K562 (cell line): ENCODE measurements around the gene LRRC58. TPM values are rescaled to one million over a fixed set of nuclear protein-coding genes. Genes with fewer than 3 reads are reported as not detected.

Experiments used
- ATAC-seq: fragments of 200-7000 bp; cut with Tn5 transposase; 3 replicates; pipeline ENCODE4 v1.9.1; 2020; ENCODE audit warnings: moderate library complexity
- Bru-seq: library from RNA; stranded (reverse); fragments of 400-500 nt; gene quantifications from one replicate; lab custom pipeline; 2021; lab: Mats Ljungman, UMichigan
- BruChase-seq, 2 experiments: library from RNA; stranded (reverse); fragments of 400-500 nt; gene quantifications; one replicate each; lab custom pipeline; 2021; lab: Mats Ljungman, UMichigan
- BruUV-seq: library from RNA; stranded (reverse); fragments of 400-500 nt; replicated peaks from 2 replicates; lab custom pipeline; 2021; lab: Mats Ljungman, UMichigan
- CTCF ChIA-PET: fragments of 300-600 bp; formaldehyde crosslinking; extraction: SDS; loops from one replicate; lab custom pipeline; 2021; ENCODE audit warnings: low intra/inter-chr PET ratio; lab: Yijun Ruan, JAX
- POLR2A ChIA-PET: fragments of 300-600, 350-650 bp; sonication (Branson Sonifier 250); formaldehyde crosslinking; extraction: SDS; loops from one replicate; lab custom pipeline; 2021; ENCODE audit warnings: antibody characterized with exemption, inconsistent platforms; lab: Yijun Ruan, JAX
- DNase-seq, 4 experiments: peaks; one replicate each; pipeline versions ENCODE4 v3.0.0 to v3.0.0-alpha.2; 2011 to 2018; ENCODE audit warnings: low spot score in 3 of 4, mixed read lengths in 3 of 4; ENCODE audit errors: extremely low read depth in 1 of 4
- FAIRE-seq: peaks from 2 replicates; lab custom pipeline; 2011; peaks lifted over from hg19 to GRCh38; lab: Jason Lieb, UNC
- H2AFZ ChIP-seq: 2 replicates; pipeline ENCODE4 v1.6.0; 2011; ENCODE audit warnings: low read depth, low read length, control low read depth, inconsistent platforms
- H3K27ac ChIP-seq: fragments of 200-600 bp; 3 replicates; pipeline ENCODE4 v1.8.0; 2011; ENCODE audit warnings: low read depth, mild to moderate bottlenecking, control low read depth, inconsistent platforms, low read length, moderate library complexity, mixed read lengths; ENCODE audit errors: extremely low read depth
- H3K27me3 ChIP-seq, 2 experiments: fragments of 300-600 bp in 1 of 2; 2 replicates in 1 of 2; 3 replicates in 1 of 2; pipeline versions ENCODE4 v1.6.0 to v1.8.0; 2011; ENCODE audit warnings: inconsistent platforms in 2 of 2, low read length in 2 of 2, mild to moderate bottlenecking in 1 of 2, mixed read lengths in 1 of 2, moderate library complexity in 1 of 2; ENCODE audit not compliant: control insufficient read depth in 2 of 2, insufficient read depth in 2 of 2
- H3K36me3 ChIP-seq: fragments of 300-600 bp; 3 replicates; pipeline ENCODE4 v1.8.0; 2011; ENCODE audit warnings: mild to moderate bottlenecking, low read length, inconsistent platforms; ENCODE audit not compliant: control insufficient read depth, insufficient read depth
- H3K4me1 ChIP-seq, 2 experiments: fragments of 200-600 bp in 1 of 2; replicated peaks in 1 of 2; 2 replicates in 1 of 2; 3 replicates in 1 of 2; pipeline versions ENCODE4 v1.5.1 to v1.8.0; 2011; ENCODE audit warnings: inconsistent platforms in 2 of 2, low read length in 2 of 2, mild to moderate bottlenecking in 1 of 2, mixed read lengths in 1 of 2, moderate library complexity in 1 of 2; ENCODE audit not compliant: control insufficient read depth in 2 of 2, insufficient read depth in 2 of 2
- H3K4me2 ChIP-seq: 2 replicates; pipeline ENCODE4 v1.6.1; 2011; ENCODE audit warnings: low read length, control low read depth, inconsistent platforms, mixed read lengths; ENCODE audit not compliant: insufficient read depth
- H3K4me3 ChIP-seq: fragments of 200-600 bp; sonication (generic), shearing (Covaris generic); 2 replicates; pipeline ENCODE4 v1.5.1; 2016; ENCODE audit warnings: control low read depth, inconsistent platforms
- H3K79me2 ChIP-seq: fragments of 200-600 bp; 3 replicates; pipeline ENCODE4 v1.8.0; 2011; ENCODE audit warnings: low read length, inconsistent platforms; ENCODE audit not compliant: control insufficient read depth, insufficient read depth
- H3K9ac ChIP-seq, 2 experiments: 2 replicates each; pipeline versions ENCODE4 v1.6.0 to v1.6.1; 2011; ENCODE audit warnings: low read depth in 2 of 2, low read length in 2 of 2, control low read depth in 1 of 2, inconsistent platforms in 1 of 2, mild to moderate bottlenecking in 1 of 2, mixed read lengths in 1 of 2; ENCODE audit not compliant: insufficient read depth in 1 of 2
- H3K9me1 ChIP-seq: one replicate; pipeline ENCODE4 v1.6.0; 2011; ENCODE audit warnings: inconsistent platforms, mild to moderate bottlenecking, low read length, moderate library complexity; ENCODE audit not compliant: control insufficient read depth, insufficient read depth
- H3K9me3 ChIP-seq: replicated peaks from 2 replicates; pipeline ENCODE4 v1.5.1; 2011; ENCODE audit warnings: low read depth, low read length, inconsistent platforms; ENCODE audit not compliant: control insufficient read depth, insufficient read depth
- H4K20me1 ChIP-seq: replicated peaks from 2 replicates; pipeline ENCODE4 v1.6.1; 2011; ENCODE audit warnings: low read length, inconsistent platforms, mixed read lengths; ENCODE audit not compliant: control insufficient read depth, insufficient read depth
- ARID1B ChIP-seq: fragments of 450-650 bp; IDR thresholded peaks from 2 replicates; pipeline ENCODE4 v1.6.1; 2016; ENCODE audit warnings: antibody characterized with exemption, mild to moderate bottlenecking, inconsistent platforms
- BHLHE40 ChIP-seq: IDR thresholded peaks from 2 replicates; pipeline ENCODE4 v1.6.1; 2011; ENCODE audit warnings: low read length, improper control_type of control experiment
- BRD4 ChIP-seq: fragments of 200-600 bp; sonication (generic); IDR thresholded peaks from 2 replicates; pipeline ENCODE4 v1.6.1; 2017; ENCODE audit warnings: inconsistent platforms
- DNMT1 ChIP-seq: fragments of 450-650 bp; IDR thresholded peaks from 2 replicates; pipeline ENCODE4 v1.6.1; 2016; ENCODE audit warnings: antibody characterized with exemption, mild to moderate bottlenecking
- FOXM1 ChIP-seq, 2 experiments: fragments of 450-650 bp in 1 of 2; sonication (generic) in 1 of 2; formaldehyde crosslinking in 1 of 2; IDR thresholded peaks; 2 replicates each; pipeline versions ENCODE4 v1.6.1 to v1.9.0; 2017 to 2022; ENCODE audit warnings: low read depth in 2 of 2, mild to moderate bottlenecking in 2 of 2, missing genetic modification reagents in 1 of 2, moderate library complexity in 1 of 2
- MED1 ChIP-seq: sonication (generic); formaldehyde crosslinking; IDR thresholded peaks from 2 replicates; pipeline ENCODE4 v1.8.1; 2023; ENCODE audit warnings: missing genetic modification reagents, borderline replicate concordance
- MTA2 ChIP-seq: fragments of 450-650 bp; IDR thresholded peaks from 2 replicates; pipeline ENCODE4 v1.6.1; 2016; ENCODE audit warnings: low read depth
- RBM34 ChIP-seq: fragments of 200-400 bp; formaldehyde crosslinking; IDR thresholded peaks from 2 replicates; pipeline ENCODE4 v1.6.1; 2018; ENCODE audit warnings: low read length, borderline replicate concordance; ENCODE audit not compliant: insufficient read depth
- RFX7 ChIP-seq: fragments of 250-450 bp; sonication (Bioruptor Pico); IDR thresholded peaks from 2 replicates; pipeline ENCODE4 v1.5.1; 2021; ENCODE audit warnings: mild to moderate bottlenecking
- SRSF7 ChIP-seq: fragments of 200-400 bp; formaldehyde crosslinking; optimal IDR thresholded peaks from 2 replicates; pipeline ENCODE3; 2017; ENCODE audit warnings: mild to moderate bottlenecking, low read depth, low read length
- TGIF2 ChIP-seq: sonication (generic); formaldehyde crosslinking; IDR thresholded peaks from 2 replicates; pipeline ENCODE4 v1.8.1; 2022; ENCODE audit warnings: mild to moderate bottlenecking, missing genetic modification reagents, moderate library complexity
- ZNF551 ChIP-seq: fragments of 250-450 bp; sonication (Bioruptor Pico); IDR thresholded peaks from 2 replicates; pipeline ENCODE4 v1.5.0; 2021; ENCODE audit warnings: mild to moderate bottlenecking, moderate library complexity
- WGBS: fragments of 100-300 bp; shearing (Covaris generic); methylation state at CpG from one replicate; pipeline ENCODE4 v1.1.6; 2016; ENCODE audit warnings: low coverage, mixed read lengths; ENCODE audit not compliant: insufficient coverage; ENCODE audit errors: missing lambda C conversion rate; 5-methylcytosine and 5-hydroxymethylcytosine counted together
- in situ Hi-C: fragments of 300-500 bp; cut with MboI; formaldehyde crosslinking; loops from 4 replicates; pipeline ENCODE4 v1.15.0; 2018; ENCODE audit warnings: inconsistent platforms, mixed read lengths
- intact Hi-C: fragments of 100-400 bp; cut with micrococcal nuclease; formaldehyde crosslinking; loops from 2 replicates; pipeline ENCODE4 v1.14.2; 2022
- long read RNA-seq, 3 experiments: library from polyadenylated mRNA in 2 of 3; library from RNA in 1 of 3; unstranded in 2 of 3; stranded (forward) in 1 of 3; transcript quantifications; one replicate each; pipeline ENCODE4 v2.0.0, GENCODE V29; 2019 to 2022
- polyA minus RNA-seq, 3 experiments: library from RNA; depleted of rRNA, polyadenylated mRNA; stranded (reverse); fragments of >200 nt; gene quantifications; 2 replicates each; pipeline ENCODE4 v1.2.3, GENCODE V29; 2011
- polyA plus RNA-seq, 8 experiments: library from polyadenylated mRNA; depleted of rRNA in 4 of 8; stranded (reverse) in 5 of 8; unstranded in 3 of 8; fragments of >200 nt; fragmentation: Nextera tagmentation in 2 of 8; fragmentation: Illumina TruSeq in 1 of 8; extraction: Ambion mirVana in 2 of 8; extraction: Trizol in 1 of 8; gene quantifications; 2 replicates each; pipeline versions ENCODE4 v1.2.1 to v1.2.3, GENCODE V29; 2011 to 2014; ENCODE audit warnings: inconsistent platforms in 1 of 8, missing spikeins in 1 of 8
- total RNA-seq, 7 experiments: library from RNA; depleted of rRNA in 6 of 7; stranded (reverse); fragments of >200 nt in 6 of 7; fragmentation: Illumina TruSeq in 2 of 7; extraction: Trizol in 2 of 7; gene quantifications; 2 replicates each; pipeline versions ENCODE4 v1.2.1 to v1.2.3, GENCODE V29; 2011 to 2021; ENCODE audit warnings: low replicate concordance in 1 of 7
- TF ChIP-seq, protein P1 (sequence below): sonication (generic); formaldehyde crosslinking; IDR thresholded peaks from 2 replicates; pipeline ENCODE4 v1.8.0; 2022; ENCODE audit warnings: missing genetic modification reagents, mild to moderate bottlenecking, moderate library complexity, borderline replicate concordance
- TF ChIP-seq, protein P2 (sequence below): sonication (generic); formaldehyde crosslinking; IDR thresholded peaks from 2 replicates; pipeline ENCODE4 v1.8.0; 2023; ENCODE audit warnings: mild to moderate bottlenecking, missing genetic modification reagents

Gene LRRC58
- 3.2 and 9.8 TPM in 2 replicates for total RNA-seq (2011; cell fraction: chromatin; rRNA removed; ENCODE audit: low replicate concordance)
- 2.7 and 3.4 TPM in 2 replicates for total RNA-seq (2011; cell fraction: nucleolus; rRNA removed)
- 6.1 and 15.4 TPM in 2 replicates for total RNA-seq (2011; cell fraction: nucleoplasm; rRNA removed)
- 13.2 and 15.3 TPM in 2 replicates for total RNA-seq (2014; rRNA removed)
- 23.8 and 24.2 TPM in 2 replicates for total RNA-seq (2014; rRNA removed; fragmentation: Illumina TruSeq; extraction: Trizol)
- total RNA-seq (2015; rRNA removed; fragmentation: Illumina TruSeq; extraction: Trizol) = 23.4 and 26.6 TPM in 2 replicates
- total RNA-seq (2021) = 14.4 and 14.8 TPM in 2 replicates
- polyA plus RNA-seq (2011; rRNA removed) = 12.8 and 17.1 TPM in 2 replicates
- 5.0 and 6.8 TPM in 2 replicates for polyA plus RNA-seq (2011; cell fraction: cytosol; rRNA removed)
- 1.6 and 2.0 TPM in 2 replicates for polyA plus RNA-seq (2011; cell fraction: nucleus; rRNA removed)
- polyA plus RNA-seq (2012) = 7.7 and 10.3 TPM in 2 replicates
- polyA plus RNA-seq (2014; fragmentation: Illumina TruSeq; extraction: Trizol) = 14.6 and 16.9 TPM in 2 replicates
- 1 to 10 TPM; 5.6 to 6.2 TPM for polyA plus RNA-seq (2014; fragmentation: Nextera tagmentation; extraction: Ambion mirVana)
- polyA plus RNA-seq (2014; rRNA removed) = 10.8 TPM in 2 replicates
- polyA minus RNA-seq (2011; rRNA and poly(A)+ RNA removed) = 27.4 and 31.4 TPM in 2 replicates
- polyA minus RNA-seq (2011; cell fraction: cytosol; rRNA and poly(A)+ RNA removed) = 9.9 and 12.8 TPM in 2 replicates
- 4.0 and 5.6 TPM in 2 replicates for polyA minus RNA-seq (2011; cell fraction: nucleus; rRNA and poly(A)+ RNA removed)
- Bru-seq, nascent RNA = percentile 88 among the genes with signal in this experiment
- BruChase-seq, experiment 1, labeled RNA remaining after a 2-hour chase = percentile 92 among the genes with signal in this experiment
- BruChase-seq, experiment 2, labeled RNA remaining after a 6-hour chase = percentile 93 among the genes with signal in this experiment
- long read RNA-seq, experiment 1, full-length matches to known transcripts = 53 of 82 reads
- long read RNA-seq, experiment 1, partial matches to known transcripts = 2 of 82 reads
- long read RNA-seq, experiment 1, other reads (novel, unspliced or antisense) = 27 of 82 reads
- long read RNA-seq, experiment 2, full-length matches to known transcripts = 2 of 10 reads
- long read RNA-seq, experiment 2, partial matches to known transcripts = 0 of 10 reads
- long read RNA-seq, experiment 2, other reads (novel, unspliced or antisense) = 8 of 10 reads
- long read RNA-seq, experiment 3, full-length matches to known transcripts = 14 of 17 reads
- long read RNA-seq, experiment 3, partial matches to known transcripts = 0 of 17 reads
- long read RNA-seq, experiment 3, other reads (novel, unspliced or antisense) = 3 of 17 reads

DNA sequence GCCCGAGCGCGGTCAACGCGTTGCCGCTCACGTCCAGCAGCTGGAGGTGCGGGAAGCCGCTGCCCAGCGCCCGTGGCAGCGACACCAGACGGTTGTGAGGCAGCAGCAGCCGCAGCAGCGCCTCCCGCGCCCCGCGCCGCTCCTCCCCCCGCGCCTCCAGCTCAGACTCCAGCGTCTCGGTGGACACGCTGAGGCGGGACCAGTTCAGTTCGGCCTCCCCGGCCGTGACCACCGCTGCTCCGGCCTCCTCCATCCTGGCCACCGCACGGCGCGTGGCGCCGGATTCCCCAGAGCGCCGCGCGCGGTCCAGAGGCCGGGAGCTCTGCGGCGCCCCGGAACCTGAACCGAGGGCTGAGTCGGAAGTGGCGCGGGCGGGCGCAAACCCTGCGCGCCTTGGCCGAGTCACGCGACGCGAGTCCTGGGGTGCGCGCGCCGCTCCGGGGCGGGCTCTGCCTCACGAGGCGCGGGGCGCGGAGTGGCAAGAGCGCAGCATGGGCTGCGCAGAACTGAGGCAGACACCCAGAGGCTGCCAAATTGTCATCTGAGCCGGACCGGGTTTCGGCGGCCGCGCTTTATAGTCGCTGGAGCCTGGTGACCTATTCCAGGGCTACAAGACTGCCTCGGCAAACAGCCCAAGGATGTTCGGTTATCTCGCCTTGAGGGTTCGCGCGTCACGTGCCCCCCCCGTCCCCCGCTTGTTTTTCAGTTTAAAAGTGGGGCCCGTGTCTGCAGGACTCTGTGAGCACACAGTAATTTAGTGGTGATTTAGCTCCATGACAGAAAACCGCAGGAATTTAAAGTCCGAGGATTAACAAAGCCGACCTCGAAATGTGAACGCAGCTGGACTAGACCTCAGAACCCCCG, at the start of gene LRRC58:
Gene LRRC58 (minus strand): TSS at position 364 of the 864 bp plus-strand sequence. CDS start 111 bp downstream, at position 253.
- ChIA-PET POLR2A (interaction anchor here (0.8 to 2.1 kb wide), 5 partner anchors 10 to 154 kb away, joined by 3 to 8 read pairs (median 3); no protein-coding TSS in a partner anchor), CTCF (no interaction called here)
- intact Hi-C loops = loop anchor here (5.0 kb wide), 1 partner anchor 252 kb away; no protein-coding TSS in a partner anchor
- peak within 1 kb of the TSS; percentile 85 for H3K4me2 ChIP-seq
- peak within 1 kb of the TSS; percentile 86 to 98 for H3K9ac ChIP-seq
- in situ Hi-C loops = no loop called here
- H3K9me3 ChIP-seq = no peaks in the 10 kb centered on the region
- no peaks in the 10 kb centered on the region for H3K27me3 ChIP-seq
- no peaks in the 10 kb centered on the region for H4K20me1 ChIP-seq
- WGBS = under 1% methylated on average over 58 of the region's 95 CpGs
- peak within 1 kb of the TSS; percentile 88 for H3K27ac ChIP-seq
- peaks cover 55% of the 10 kb centered on the region for H3K79me2 ChIP-seq
- BruUV-seq = TSS peak; percentile 96
- no peaks in the 10 kb centered on the region for H3K9me1 ChIP-seq
- FAIRE-seq (peak; percentile 35), ATAC-seq (peak; percentile 95), DNase-seq (peak; percentile 80 to 91 (median 83))
- H2AFZ ChIP-seq = peak within 1 kb of the TSS; percentile 94
- H3K4me1 ChIP-seq = peaks cover 6 to 20% of the 10 kb centered on the region in 2 experiments; a peak in 4 of 5 replicates
- peak within 1 kb of the TSS; percentile 59 for H3K4me3 ChIP-seq
- peaks cover 26% of the 10 kb centered on the region; the same call in 2 of the 3 replicates for H3K36me3 ChIP-seq
- TF ChIP-seq BRD4 (no peak), MTA2 (no peak), ARID1B (no peak), MED1 (CRISPR knock-in tag) (no peak), ZNF551 (CRISPR knock-in tag) (no peak), FOXM1 (IDR thresholded peaks at IDR 0.05; ENCODE audit: low read depth) (no peak), FOXM1 (CRISPR knock-in tag; IDR thresholded peaks at IDR 0.05; ENCODE audit: low read depth) (peak; percentile 65; the same call in 1 of the 2 replicates), TGIF2 (CRISPR knock-in tag) (peak; percentile 21; the same call in 1 of the 2 replicates), BHLHE40 (peak; percentile 98), RFX7 (no peak), DNMT1 (no peak), RBM34 (no peak), SRSF7 (no peak)
- TF ChIP-seq, protein P1, sequence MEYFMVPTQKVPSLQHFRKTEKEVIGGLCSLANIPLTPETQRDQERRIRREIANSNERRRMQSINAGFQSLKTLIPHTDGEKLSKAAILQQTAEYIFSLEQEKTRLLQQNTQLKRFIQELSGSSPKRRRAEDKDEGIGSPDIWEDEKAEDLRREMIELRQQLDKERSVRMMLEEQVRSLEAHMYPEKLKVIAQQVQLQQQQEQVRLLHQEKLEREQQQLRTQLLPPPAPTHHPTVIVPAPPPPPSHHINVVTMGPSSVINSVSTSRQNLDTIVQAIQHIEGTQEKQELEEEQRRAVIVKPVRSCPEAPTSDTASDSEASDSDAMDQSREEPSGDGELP (CRISPR knock-in tag) = peak; percentile 76
- TF ChIP-seq, protein P2, sequence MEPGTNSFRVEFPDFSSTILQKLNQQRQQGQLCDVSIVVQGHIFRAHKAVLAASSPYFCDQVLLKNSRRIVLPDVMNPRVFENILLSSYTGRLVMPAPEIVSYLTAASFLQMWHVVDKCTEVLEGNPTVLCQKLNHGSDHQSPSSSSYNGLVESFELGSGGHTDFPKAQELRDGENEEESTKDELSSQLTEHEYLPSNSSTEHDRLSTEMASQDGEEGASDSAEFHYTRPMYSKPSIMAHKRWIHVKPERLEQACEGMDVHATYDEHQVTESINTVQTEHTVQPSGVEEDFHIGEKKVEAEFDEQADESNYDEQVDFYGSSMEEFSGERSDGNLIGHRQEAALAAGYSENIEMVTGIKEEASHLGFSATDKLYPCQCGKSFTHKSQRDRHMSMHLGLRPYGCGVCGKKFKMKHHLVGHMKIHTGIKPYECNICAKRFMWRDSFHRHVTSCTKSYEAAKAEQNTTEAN = no peak
